Mammary epithelial cell (primary cell): ENCODE measurements around the gene SLC5A3.

Source experiments
- CTCF ChIP-seq, 2 donors: IDR thresholded peaks in 1 of 2; conservative IDR thresholded peaks in 1 of 2; 2 replicates each; pipeline ENCODE4 v1.5.1; 2011 to 2012; ENCODE audit warnings: inconsistent platforms in 2 of 2, low read length in 2 of 2, mild to moderate bottlenecking in 2 of 2, control low read depth in 1 of 2, low read depth in 1 of 2; ENCODE audit not compliant: insufficient read depth in 1 of 2; ENCODE audit errors: extremely low read depth in 1 of 2
- EZH2 ChIP-seq: IDR thresholded peaks from 2 replicates; pipeline ENCODE4 v1.6.1; 2012; ENCODE audit warnings: low read length, inconsistent platforms, borderline replicate concordance

DNA sequence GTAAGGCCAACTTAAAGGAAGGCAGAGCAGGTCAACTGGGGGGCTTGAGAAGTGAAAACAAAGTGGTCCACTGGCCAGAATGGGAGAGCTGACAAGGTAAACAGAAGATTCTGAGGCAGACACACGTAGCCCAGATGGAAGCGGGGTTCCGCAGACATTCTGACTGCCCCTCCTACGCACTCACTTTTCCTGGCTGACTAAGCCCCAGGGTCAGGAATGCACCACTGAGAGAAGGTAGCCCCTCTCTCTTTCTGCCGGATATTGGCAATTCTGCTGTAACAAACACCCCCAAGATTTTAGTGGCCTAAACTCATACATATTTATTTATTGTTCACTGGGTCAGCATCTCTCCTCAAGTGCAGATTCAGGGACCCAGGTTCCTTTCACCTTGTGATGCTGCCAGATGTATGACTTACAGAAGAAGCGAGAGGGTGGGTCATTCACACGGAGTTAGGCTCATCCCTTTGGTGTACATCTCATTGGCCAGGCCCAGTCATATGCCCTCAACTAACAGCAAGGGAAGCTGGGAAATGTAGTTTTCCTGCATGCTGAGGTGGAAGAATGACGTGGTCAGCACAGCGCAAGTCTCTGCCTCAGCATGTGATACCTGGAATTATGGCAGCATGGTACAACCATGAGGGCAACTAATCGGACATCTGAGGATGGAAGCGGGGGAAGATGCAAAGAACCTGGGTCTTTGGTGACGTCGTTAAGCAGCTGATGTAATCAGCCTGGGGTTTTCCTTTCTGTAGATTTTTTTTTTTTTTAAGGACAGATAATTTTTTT is 43.4 kb upstream of the SLC5A3 start:
- TF ChIP-seq CTCF (conservative IDR thresholded peaks at IDR 0.05 in 1 of 2, IDR thresholded peaks at IDR 0.05 in 1 of 2; ENCODE audit: extremely low read depth in 1 of 2, insufficient read depth in 1 of 2, low read depth in 1 of 2, low read length in 2 of 2) (no peak), EZH2 (no peak)
